ENCODE results near the gene ADAMTS6.

GRCh38 chr5:65359569-65359968, 122.2 kb downstream of the ADAMTS6 start:
- TF ChIP-seq CTCF (IDR thresholded peaks at IDR 0.05) (no peak), POLR2A (IDR thresholded peaks at IDR 0.05) (no peak)

All from uterus (tissue), 2 donors.